Measurements from ENCODE around the gene DNAH14. TPM values are rescaled to one million over a fixed set of nuclear protein-coding genes. Genes with fewer than 3 reads are reported as not detected.
A peak's percentile ranks its signal among the peaks of the same experiment; 100 is the strongest.

DNAH14 gene
- total and polyA plus RNA-seq, 2 of the 13 experiments (the other 11 are each of a cell fraction or from before 2014, with no cell fraction given) = 4.5 to 27.5 TPM

DNA sequence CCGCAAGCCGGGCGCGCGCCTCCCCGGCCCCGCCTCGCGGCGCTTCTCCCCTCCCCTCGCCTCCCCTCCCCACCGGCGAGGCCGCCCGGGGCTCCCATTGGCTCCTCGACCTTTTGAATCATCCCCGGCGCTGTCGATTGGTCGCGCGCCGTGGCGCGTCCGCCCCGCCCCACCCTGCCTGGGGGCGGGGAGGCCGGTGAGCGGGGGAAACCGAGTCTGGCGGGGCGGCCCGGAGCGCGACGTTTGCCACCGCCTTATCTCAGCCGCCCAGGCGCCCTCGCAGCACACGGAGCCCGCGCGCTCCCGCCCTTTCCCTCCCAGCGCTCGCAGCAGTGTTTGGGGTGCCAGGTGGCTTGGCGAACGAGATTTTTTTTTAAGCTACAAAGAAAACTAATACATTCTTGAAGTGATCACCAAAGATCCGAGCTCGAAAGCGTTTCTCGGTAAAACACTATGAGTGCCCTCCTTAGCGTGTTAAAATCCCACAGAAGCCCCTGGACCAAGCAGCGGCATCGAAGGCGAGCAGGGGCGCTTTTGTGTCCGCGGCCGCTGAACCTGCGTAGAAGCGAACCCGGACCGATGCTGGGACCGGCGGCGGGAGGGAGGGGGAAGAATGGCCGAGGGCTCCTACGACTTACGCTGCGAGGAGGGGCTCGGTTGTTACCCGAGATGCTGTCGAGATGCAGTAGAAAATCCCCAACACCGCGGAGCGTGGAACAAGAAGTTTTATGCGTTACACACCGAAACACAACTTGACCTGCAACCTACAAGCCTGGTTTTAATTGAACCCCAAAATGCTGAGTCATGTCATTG, 498.8 kb downstream of the DNAH14 start (continued):
- TF ChIP-seq, protein P1, sequence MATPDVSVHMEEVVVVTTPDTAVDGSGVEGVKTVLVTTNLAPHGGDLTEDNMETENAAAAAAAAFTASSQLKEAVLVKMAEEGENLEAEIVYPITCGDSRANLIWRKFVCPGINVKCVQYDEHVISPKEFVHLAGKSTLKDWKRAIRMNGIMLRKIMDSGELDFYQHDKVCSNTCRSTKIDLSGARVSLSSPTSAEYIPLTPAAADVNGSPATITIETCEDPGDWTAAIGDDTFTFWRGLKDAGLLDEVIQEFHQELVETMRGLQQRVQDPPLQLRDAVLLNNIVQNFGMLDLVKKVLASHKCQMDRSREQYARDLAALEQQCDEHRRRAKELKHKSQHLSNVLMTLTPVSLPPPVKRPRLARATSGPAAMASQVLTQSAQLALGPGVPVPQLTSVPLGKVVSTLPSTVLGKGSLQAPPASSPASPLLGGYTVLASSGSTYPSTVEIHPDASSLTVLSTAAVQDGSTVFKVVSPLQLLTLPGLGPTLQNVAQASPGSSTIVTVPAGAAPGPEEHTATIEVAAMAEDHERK (CRISPR knock-in tag; IDR thresholded peaks at IDR 0.05; ENCODE audit: low read depth) = no peak
- TF ChIP-seq HCFC1 (IDR thresholded peaks at IDR 0.05; ENCODE audit: low read depth, low read length) (no peak), EEA1 (CRISPR knock-in tag; IDR thresholded peaks at IDR 0.05; ENCODE audit: borderline replicate concordance) (no peak), ZNF850 (CRISPR knock-in tag; conservative IDR thresholded peaks at IDR 0.05) (peak; percentile 70; the same call in 1 of the 2 replicates), ZNF558 (CRISPR knock-in tag; IDR thresholded peaks at IDR 0.05; ENCODE audit: borderline replicate concordance) (no peak), NRL (CRISPR knock-in tag; IDR thresholded peaks at IDR 0.05; ENCODE audit: borderline replicate concordance) (peak; percentile 94), CENPT (CRISPR knock-in tag; IDR thresholded peaks at IDR 0.05; ENCODE audit: low read depth) (no peak), ZNF572 (CRISPR knock-in tag; IDR thresholded peaks at IDR 0.05) (no peak), CBX2 (IDR thresholded peaks at IDR 0.05; ENCODE audit: low read depth, low read length) (no peak), CBX2 (CRISPR knock-in tag; IDR thresholded peaks at IDR 0.05; ENCODE audit: low read depth) (no peak)
- TF ChIP-seq, protein P2, sequence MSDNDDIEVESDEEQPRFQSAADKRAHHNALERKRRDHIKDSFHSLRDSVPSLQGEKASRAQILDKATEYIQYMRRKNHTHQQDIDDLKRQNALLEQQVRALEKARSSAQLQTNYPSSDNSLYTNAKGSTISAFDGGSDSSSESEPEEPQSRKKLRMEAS (IDR thresholded peaks at IDR 0.05) = peak; percentile 82
- TF ChIP-seq, protein P3, sequence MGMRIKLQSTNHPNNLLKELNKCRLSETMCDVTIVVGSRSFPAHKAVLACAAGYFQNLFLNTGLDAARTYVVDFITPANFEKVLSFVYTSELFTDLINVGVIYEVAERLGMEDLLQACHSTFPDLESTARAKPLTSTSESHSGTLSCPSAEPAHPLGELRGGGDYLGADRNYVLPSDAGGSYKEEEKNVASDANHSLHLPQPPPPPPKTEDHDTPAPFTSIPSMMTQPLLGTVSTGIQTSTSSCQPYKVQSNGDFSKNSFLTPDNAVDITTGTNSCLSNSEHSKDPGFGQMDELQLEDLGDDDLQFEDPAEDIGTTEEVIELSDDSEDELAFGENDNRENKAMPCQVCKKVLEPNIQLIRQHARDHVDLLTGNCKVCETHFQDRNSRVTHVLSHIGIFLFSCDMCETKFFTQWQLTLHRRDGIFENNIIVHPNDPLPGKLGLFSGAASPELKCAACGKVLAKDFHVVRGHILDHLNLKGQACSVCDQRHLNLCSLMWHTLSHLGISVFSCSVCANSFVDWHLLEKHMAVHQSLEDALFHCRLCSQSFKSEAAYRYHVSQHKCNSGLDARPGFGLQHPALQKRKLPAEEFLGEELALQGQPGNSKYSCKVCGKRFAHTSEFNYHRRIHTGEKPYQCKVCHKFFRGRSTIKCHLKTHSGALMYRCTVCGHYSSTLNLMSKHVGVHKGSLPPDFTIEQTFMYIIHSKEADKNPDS (CRISPR knock-in tag; IDR thresholded peaks at IDR 0.05) = 0 out of 2 replicates have a peak, but pooled peaks have one; percentile 29
- TF ChIP-seq, protein P4, sequence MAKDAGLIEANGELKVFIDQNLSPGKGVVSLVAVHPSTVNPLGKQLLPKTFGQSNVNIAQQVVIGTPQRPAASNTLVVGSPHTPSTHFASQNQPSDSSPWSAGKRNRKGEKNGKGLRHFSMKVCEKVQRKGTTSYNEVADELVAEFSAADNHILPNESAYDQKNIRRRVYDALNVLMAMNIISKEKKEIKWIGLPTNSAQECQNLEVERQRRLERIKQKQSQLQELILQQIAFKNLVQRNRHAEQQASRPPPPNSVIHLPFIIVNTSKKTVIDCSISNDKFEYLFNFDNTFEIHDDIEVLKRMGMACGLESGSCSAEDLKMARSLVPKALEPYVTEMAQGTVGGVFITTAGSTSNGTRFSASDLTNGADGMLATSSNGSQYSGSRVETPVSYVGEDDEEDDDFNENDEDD (CRISPR knock-in tag; IDR thresholded peaks at IDR 0.05; ENCODE audit: borderline replicate concordance) = peak; percentile 91
- TF ChIP-seq, protein P5, sequence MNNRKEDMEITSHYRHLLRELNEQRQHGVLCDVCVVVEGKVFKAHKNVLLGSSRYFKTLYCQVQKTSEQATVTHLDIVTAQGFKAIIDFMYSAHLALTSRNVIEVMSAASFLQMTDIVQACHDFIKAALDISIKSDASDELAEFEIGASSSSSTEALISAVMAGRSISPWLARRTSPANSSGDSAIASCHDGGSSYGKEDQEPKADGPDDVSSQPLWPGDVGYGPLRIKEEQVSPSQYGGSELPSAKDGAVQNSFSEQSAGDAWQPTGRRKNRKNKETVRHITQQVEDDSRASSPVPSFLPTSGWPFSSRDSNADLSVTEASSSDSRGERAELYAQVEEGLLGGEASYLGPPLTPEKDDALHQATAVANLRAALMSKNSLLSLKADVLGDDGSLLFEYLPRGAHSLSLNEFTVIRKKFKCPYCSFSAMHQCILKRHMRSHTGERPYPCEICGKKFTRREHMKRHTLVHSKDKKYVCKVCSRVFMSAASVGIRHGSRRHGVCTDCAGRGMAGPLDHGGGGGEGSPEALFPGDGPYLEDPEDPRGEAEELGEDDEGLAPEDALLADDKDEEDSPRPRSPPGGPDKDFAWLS (CRISPR knock-in tag; IDR thresholded peaks at IDR 0.05; ENCODE audit: borderline replicate concordance) = no peak
- TF ChIP-seq, protein P6, sequence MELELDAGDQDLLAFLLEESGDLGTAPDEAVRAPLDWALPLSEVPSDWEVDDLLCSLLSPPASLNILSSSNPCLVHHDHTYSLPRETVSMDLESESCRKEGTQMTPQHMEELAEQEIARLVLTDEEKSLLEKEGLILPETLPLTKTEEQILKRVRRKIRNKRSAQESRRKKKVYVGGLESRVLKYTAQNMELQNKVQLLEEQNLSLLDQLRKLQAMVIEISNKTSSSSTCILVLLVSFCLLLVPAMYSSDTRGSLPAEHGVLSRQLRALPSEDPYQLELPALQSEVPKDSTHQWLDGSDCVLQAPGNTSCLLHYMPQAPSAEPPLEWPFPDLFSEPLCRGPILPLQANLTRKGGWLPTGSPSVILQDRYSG (CRISPR knock-in tag; IDR thresholded peaks at IDR 0.05) = no peak
- TF ChIP-seq, protein P7, sequence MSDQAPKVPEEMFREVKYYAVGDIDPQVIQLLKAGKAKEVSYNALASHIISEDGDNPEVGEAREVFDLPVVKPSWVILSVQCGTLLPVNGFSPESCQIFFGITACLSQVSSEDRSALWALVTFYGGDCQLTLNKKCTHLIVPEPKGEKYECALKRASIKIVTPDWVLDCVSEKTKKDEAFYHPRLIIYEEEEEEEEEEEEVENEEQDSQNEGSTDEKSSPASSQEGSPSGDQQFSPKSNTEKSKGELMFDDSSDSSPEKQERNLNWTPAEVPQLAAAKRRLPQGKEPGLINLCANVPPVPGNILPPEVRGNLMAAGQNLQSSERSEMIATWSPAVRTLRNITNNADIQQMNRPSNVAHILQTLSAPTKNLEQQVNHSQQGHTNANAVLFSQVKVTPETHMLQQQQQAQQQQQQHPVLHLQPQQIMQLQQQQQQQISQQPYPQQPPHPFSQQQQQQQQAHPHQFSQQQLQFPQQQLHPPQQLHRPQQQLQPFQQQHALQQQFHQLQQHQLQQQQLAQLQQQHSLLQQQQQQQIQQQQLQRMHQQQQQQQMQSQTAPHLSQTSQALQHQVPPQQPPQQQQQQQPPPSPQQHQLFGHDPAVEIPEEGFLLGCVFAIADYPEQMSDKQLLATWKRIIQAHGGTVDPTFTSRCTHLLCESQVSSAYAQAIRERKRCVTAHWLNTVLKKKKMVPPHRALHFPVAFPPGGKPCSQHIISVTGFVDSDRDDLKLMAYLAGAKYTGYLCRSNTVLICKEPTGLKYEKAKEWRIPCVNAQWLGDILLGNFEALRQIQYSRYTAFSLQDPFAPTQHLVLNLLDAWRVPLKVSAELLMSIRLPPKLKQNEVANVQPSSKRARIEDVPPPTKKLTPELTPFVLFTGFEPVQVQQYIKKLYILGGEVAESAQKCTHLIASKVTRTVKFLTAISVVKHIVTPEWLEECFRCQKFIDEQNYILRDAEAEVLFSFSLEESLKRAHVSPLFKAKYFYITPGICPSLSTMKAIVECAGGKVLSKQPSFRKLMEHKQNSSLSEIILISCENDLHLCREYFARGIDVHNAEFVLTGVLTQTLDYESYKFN (CRISPR knock-in tag; conservative IDR thresholded peaks at IDR 0.05) = 0 out of 2 replicates have a peak, but pooled peaks have one; percentile 12
